WTC11 (cell line): ENCODE results near the gene SLC25A28. TPM values are rescaled to one million over a fixed set of nuclear protein-coding genes. Genes with fewer than 3 reads are reported as not detected.

Experiments used
- ATAC-seq: fragments of 200-7000 bp; cut with Tn5 transposase; 2 replicates; pipeline ENCODE4 v1.10.0; 2021; ENCODE audit warnings: mild to moderate bottlenecking, moderate library complexity
- CTCF ChIA-PET: fragments of 300-600 bp; sonication (Branson Sonifier 250); formaldehyde crosslinking; loops from one replicate; lab custom pipeline; 2021; ENCODE audit warnings: antibody characterized with exemption; lab: Charles Lee
- POLR2A ChIA-PET: fragments of 350-600 bp; sonication (Branson Sonifier 250); formaldehyde crosslinking; loops from one replicate; lab custom pipeline; 2021; ENCODE audit warnings: antibody characterized with exemption; lab: Charles Lee
- DNase-seq: peaks from one replicate; pipeline ENCODE4 v3.0.0; 2021; ENCODE audit warnings: low spot score
- H3K27ac Mint-ChIP-seq: 2 replicates; pipeline ENCODE4 v1.8.0; 2021; ENCODE audit warnings: mixed read lengths
- H3K27me3 Mint-ChIP-seq: 2 replicates; pipeline ENCODE4 v1.8.0; 2021; ENCODE audit warnings: low read depth, mild to moderate bottlenecking, moderate library complexity, mixed read lengths
- H3K36me3 Mint-ChIP-seq: 2 replicates; pipeline ENCODE4 v1.8.0; 2021; ENCODE audit warnings: mixed read lengths
- H3K4me1 Mint-ChIP-seq: 2 replicates; pipeline ENCODE4 v1.8.0; 2022; ENCODE audit warnings: mixed read lengths
- H3K4me3 Mint-ChIP-seq: 2 replicates; pipeline ENCODE4 v1.8.0; 2021; ENCODE audit warnings: mild to moderate bottlenecking, moderate library complexity, mixed read lengths
- H3K9me3 Mint-ChIP-seq: 2 replicates; pipeline ENCODE4 v1.8.0; 2021; ENCODE audit warnings: mixed read lengths
- AFF4 ChIP-seq: sonication (generic); formaldehyde crosslinking; IDR thresholded peaks from 2 replicates; pipeline ENCODE4 v1.8.1; 2023; ENCODE audit warnings: mild to moderate bottlenecking, missing genetic modification reagents, borderline replicate concordance
- ATF1 ChIP-seq: sonication (generic); formaldehyde crosslinking; IDR thresholded peaks from 2 replicates; pipeline ENCODE4 v1.8.1; 2023; ENCODE audit warnings: mild to moderate bottlenecking, moderate library complexity, missing genetic modification reagents
- ATF6 ChIP-seq: sonication (generic); formaldehyde crosslinking; IDR thresholded peaks from 2 replicates; pipeline ENCODE4 v1.8.1; 2023; ENCODE audit warnings: mild to moderate bottlenecking, missing genetic modification reagents
- CREM ChIP-seq: sonication (generic); formaldehyde crosslinking; IDR thresholded peaks from 2 replicates; pipeline ENCODE4 v1.8.1; 2022; ENCODE audit warnings: mild to moderate bottlenecking, missing genetic modification reagents, moderate library complexity
- ELF4 ChIP-seq: sonication (generic); formaldehyde crosslinking; IDR thresholded peaks from 2 replicates; pipeline ENCODE4 v1.8.1; 2022; ENCODE audit warnings: low read depth, mild to moderate bottlenecking, moderate library complexity, missing genetic modification reagents
- IRF1 ChIP-seq: sonication (generic); formaldehyde crosslinking; IDR thresholded peaks from 2 replicates; pipeline ENCODE4 v1.8.0; 2023; ENCODE audit warnings: missing genetic modification reagents
- JAZF1 ChIP-seq: fragments of 250-450 bp; sonication (Bioruptor Pico); IDR thresholded peaks from 2 replicates; pipeline ENCODE4 v1.9.0; 2021; ENCODE audit warnings: moderate library complexity, mild to moderate bottlenecking, inconsistent platforms
- MYBL2 ChIP-seq: sonication (generic); formaldehyde crosslinking; IDR thresholded peaks from 2 replicates; pipeline ENCODE4 v1.8.1; 2023; ENCODE audit warnings: mild to moderate bottlenecking, moderate library complexity, missing genetic modification reagents
- NR1H2 ChIP-seq: sonication (generic); formaldehyde crosslinking; IDR thresholded peaks from 2 replicates; pipeline ENCODE4 v1.9.0; 2021; ENCODE audit warnings: mild to moderate bottlenecking, moderate library complexity, missing genetic modification reagents
- NR2C2 ChIP-seq: sonication (generic); formaldehyde crosslinking; IDR thresholded peaks from 2 replicates; pipeline ENCODE4 v1.8.0; 2022; ENCODE audit warnings: mild to moderate bottlenecking, missing genetic modification reagents
- NR3C1 ChIP-seq: sonication (generic); formaldehyde crosslinking; conservative IDR thresholded peaks from 2 replicates; pipeline ENCODE4 v1.8.1; 2023; ENCODE audit warnings: low read depth, mild to moderate bottlenecking, missing genetic modification reagents
- RORB ChIP-seq: fragments of 250-450 bp; sonication (Bioruptor Pico); IDR thresholded peaks from 2 replicates; pipeline ENCODE4 v1.9.0; 2021; ENCODE audit warnings: mild to moderate bottlenecking
- TCF7 ChIP-seq: sonication (generic); formaldehyde crosslinking; IDR thresholded peaks from 2 replicates; pipeline ENCODE4 v1.8.0; 2022; ENCODE audit warnings: mild to moderate bottlenecking, low read depth, missing genetic modification reagents, moderate library complexity
- ZBTB21 ChIP-seq: sonication (generic); formaldehyde crosslinking; IDR thresholded peaks from 2 replicates; pipeline ENCODE4 v1.8.1; 2023; ENCODE audit warnings: mild to moderate bottlenecking, missing genetic modification reagents, borderline replicate concordance
- ZNF317 ChIP-seq: sonication (generic); formaldehyde crosslinking; IDR thresholded peaks from 2 replicates; pipeline ENCODE4 v1.8.1; 2023; ENCODE audit warnings: low read depth, mild to moderate bottlenecking, moderate library complexity, missing genetic modification reagents, borderline replicate concordance
- ZNF416 ChIP-seq: fragments of 250-450 bp; sonication (Bioruptor Pico); IDR thresholded peaks from 2 replicates; pipeline ENCODE4 v1.9.0; 2021; ENCODE audit warnings: mild to moderate bottlenecking, inconsistent platforms
- ZNF425 ChIP-seq: fragments of 250-450 bp; sonication (Bioruptor Pico); conservative IDR thresholded peaks from 2 replicates; pipeline ENCODE4 v1.9.0; 2021; ENCODE audit warnings: mild to moderate bottlenecking
- ZNF512 ChIP-seq: sonication (generic); formaldehyde crosslinking; IDR thresholded peaks from 2 replicates; pipeline ENCODE4 v1.8.1; 2022; ENCODE audit warnings: missing genetic modification reagents, borderline replicate concordance
- ZNF671 ChIP-seq: fragments of 250-450 bp; sonication (Bioruptor Pico); IDR thresholded peaks from 2 replicates; pipeline ENCODE4 v1.8.0; 2021; ENCODE audit warnings: mild to moderate bottlenecking
- ZSCAN18 ChIP-seq: fragments of 250-450 bp; sonication (Bioruptor Pico); IDR thresholded peaks from 2 replicates; pipeline ENCODE4 v2.1.2; 2022; ENCODE audit warnings: mild to moderate bottlenecking, moderate library complexity
- total RNA-seq: library from RNA; stranded (reverse); gene quantifications from 3 replicates; pipeline ENCODE4 v1.2.3, GENCODE V29; 2021

SLC25A28 gene
- total RNA-seq, 1 experiment from 2014 or later: 18.2 TPM

GRCh38 chr10:99605351-99605750 lies 14.9 kb downstream of the SLC25A28 start:
- H3K4me3 Mint-ChIP-seq: no peak overlapping the region
- TF ChIP-seq NR2C2 (CRISPR knock-in tag) (no peak), JAZF1 (CRISPR knock-in tag) (no peak)
- no peak for DNase-seq
- peaks cover 20% of the 10 kb centered on the region for H3K9me3 Mint-ChIP-seq
- ChIA-PET POLR2A (no interaction called here), CTCF (no interaction called here)
- no peaks in the 10 kb centered on the region for H3K27me3 Mint-ChIP-seq
- H3K36me3 Mint-ChIP-seq: no peaks in the 10 kb centered on the region
- no peak for ATAC-seq
- H3K27ac Mint-ChIP-seq: no peak overlapping the region
- H3K4me1 Mint-ChIP-seq: no peaks in the 10 kb centered on the region; the same call in 1 of the 2 replicates

GRCh38 chr10:99604862-99605261 lies 15.4 kb downstream of the SLC25A28 start:
- ChIA-PET CTCF (no interaction called here), POLR2A (no interaction called here)
- Mint-ChIP-seq H3K4me1 (peaks cover 3% of the 10 kb centered on the region; the same call in 1 of the 2 replicates), H3K9me3 (peaks cover 20% of the 10 kb centered on the region), H3K27ac (no peak overlapping the region), H3K36me3 (no peaks in the 10 kb centered on the region), H3K27me3 (no peaks in the 10 kb centered on the region), H3K4me3 (no peak overlapping the region)
- no peak for TF ChIP-seq MYBL2 (CRISPR knock-in tag)
- no peak for TF ChIP-seq ZNF512
- no peak for TF ChIP-seq ZNF671 (CRISPR knock-in tag)
- no peak for TF ChIP-seq JAZF1 (CRISPR knock-in tag)
- no peak for TF ChIP-seq TCF7 (CRISPR knock-in tag)
- no peak for TF ChIP-seq NR1H2 (CRISPR knock-in tag)
- TF ChIP-seq NR2C2 (CRISPR knock-in tag): no peak
- no peak for TF ChIP-seq ATF1 (CRISPR knock-in tag)
- TF ChIP-seq NR3C1 (CRISPR knock-in tag): no peak
- no peak for TF ChIP-seq ZSCAN18
- no peak for TF ChIP-seq ZNF425
- no peak for TF ChIP-seq ATF6 (CRISPR knock-in tag)
- no peak for TF ChIP-seq RORB
- no peak for TF ChIP-seq ZBTB21
- no peak for TF ChIP-seq ZNF416 (CRISPR knock-in tag)
- no peak for ATAC-seq
- no peak for DNase-seq

GRCh38 chr10:99598781-99599509 lies 21.3 kb downstream of the SLC25A28 start:
- Mint-ChIP-seq H3K9me3 (peaks cover 16% of the 10 kb centered on the region), H3K4me3 (no peak overlapping the region), H3K36me3 (no peaks in the 10 kb centered on the region), H3K27me3 (no peaks in the 10 kb centered on the region), H3K27ac (no peak overlapping the region), H3K4me1 (peaks cover 18% of the 10 kb centered on the region)
- CTCF ChIA-PET: interaction anchor here (0.7 to 1.3 kb wide), 3 partner anchors 13 to 163 kb away, joined by 3 to 4 read pairs (median 3); partner anchors contain the start of gene ENTPD7
- ATAC-seq (no peak), DNase-seq (no peak)
- POLR2A ChIA-PET: interaction anchor here (0.6 kb wide), 1 partner anchor 700 kb away, joined by 3 read pairs; no protein-coding TSS in a partner anchor
- TF ChIP-seq NR2C2 (CRISPR knock-in tag): no peak
- no peak for TF ChIP-seq ZNF671 (CRISPR knock-in tag)
- TF ChIP-seq CREM (CRISPR knock-in tag): no peak
- TF ChIP-seq ZNF317 (CRISPR knock-in tag): no peak
- TF ChIP-seq IRF1 (CRISPR knock-in tag): no peak
- no peak for TF ChIP-seq AFF4 (CRISPR knock-in tag)
- no peak for TF ChIP-seq ELF4 (CRISPR knock-in tag)
